WTC11 (cell line): Measurements from ENCODE around the gene RAPSN. TPM values are rescaled to one million over a fixed set of nuclear protein-coding genes. Genes with fewer than 3 reads are reported as not detected.

Experiments
- ATAC-seq: fragments of 200-7000 bp; cut with Tn5 transposase; 2 replicates; pipeline ENCODE4 v1.10.0; 2021; ENCODE audit warnings: mild to moderate bottlenecking, moderate library complexity
- CTCF ChIA-PET: fragments of 300-600 bp; sonication (Branson Sonifier 250); formaldehyde crosslinking; loops from one replicate; lab custom pipeline; 2021; ENCODE audit warnings: antibody characterized with exemption; lab: Charles Lee
- POLR2A ChIA-PET: fragments of 350-600 bp; sonication (Branson Sonifier 250); formaldehyde crosslinking; loops from one replicate; lab custom pipeline; 2021; ENCODE audit warnings: antibody characterized with exemption; lab: Charles Lee
- DNase-seq: peaks from one replicate; pipeline ENCODE4 v3.0.0; 2021; ENCODE audit warnings: low spot score
- H3K27ac Mint-ChIP-seq: 2 replicates; pipeline ENCODE4 v1.8.0; 2021; ENCODE audit warnings: mixed read lengths
- H3K27me3 Mint-ChIP-seq: 2 replicates; pipeline ENCODE4 v1.8.0; 2021; ENCODE audit warnings: low read depth, mild to moderate bottlenecking, moderate library complexity, mixed read lengths
- H3K36me3 Mint-ChIP-seq: 2 replicates; pipeline ENCODE4 v1.8.0; 2021; ENCODE audit warnings: mixed read lengths
- H3K4me1 Mint-ChIP-seq: 2 replicates; pipeline ENCODE4 v1.8.0; 2022; ENCODE audit warnings: mixed read lengths
- H3K4me3 Mint-ChIP-seq: 2 replicates; pipeline ENCODE4 v1.8.0; 2021; ENCODE audit warnings: mild to moderate bottlenecking, moderate library complexity, mixed read lengths
- H3K9me3 Mint-ChIP-seq: 2 replicates; pipeline ENCODE4 v1.8.0; 2021; ENCODE audit warnings: mixed read lengths
- ARID4B ChIP-seq: sonication (generic); formaldehyde crosslinking; IDR thresholded peaks from 2 replicates; pipeline ENCODE4 v1.8.0; 2023; ENCODE audit warnings: missing genetic modification reagents, mild to moderate bottlenecking, borderline replicate concordance
- ATF1 ChIP-seq: sonication (generic); formaldehyde crosslinking; IDR thresholded peaks from 2 replicates; pipeline ENCODE4 v1.8.1; 2023; ENCODE audit warnings: mild to moderate bottlenecking, moderate library complexity, missing genetic modification reagents
- CBFB ChIP-seq: sonication (generic); formaldehyde crosslinking; IDR thresholded peaks from 2 replicates; pipeline ENCODE4 v1.8.1; 2022; ENCODE audit warnings: mild to moderate bottlenecking, low read depth, missing genetic modification reagents
- FOXP1 ChIP-seq: sonication (generic); formaldehyde crosslinking; IDR thresholded peaks from 2 replicates; pipeline ENCODE4 v1.8.0; 2022; ENCODE audit warnings: missing genetic modification reagents, mild to moderate bottlenecking, moderate library complexity, borderline replicate concordance
- JUN ChIP-seq: sonication (generic); formaldehyde crosslinking; IDR thresholded peaks from 2 replicates; pipeline ENCODE4 v1.8.0; 2023; ENCODE audit warnings: mild to moderate bottlenecking, missing genetic modification reagents
- SMAD3 ChIP-seq: sonication (generic); formaldehyde crosslinking; IDR thresholded peaks from 2 replicates; pipeline ENCODE4 v1.8.0; 2022; ENCODE audit warnings: missing genetic modification reagents, mild to moderate bottlenecking, borderline replicate concordance
- SP1 ChIP-seq: sonication (generic); formaldehyde crosslinking; conservative IDR thresholded peaks from 2 replicates; pipeline ENCODE4 v1.8.1; 2022; ENCODE audit warnings: missing genetic modification reagents
- TP53 ChIP-seq: sonication (generic); formaldehyde crosslinking; IDR thresholded peaks from 2 replicates; pipeline ENCODE4 v1.8.1; 2023; ENCODE audit warnings: mild to moderate bottlenecking, missing genetic modification reagents
- ZNF281 ChIP-seq: sonication (generic); formaldehyde crosslinking; IDR thresholded peaks from 2 replicates; pipeline ENCODE4 v1.8.0; 2023; ENCODE audit warnings: mild to moderate bottlenecking, missing genetic modification reagents
- ZNF512 ChIP-seq: sonication (generic); formaldehyde crosslinking; IDR thresholded peaks from 2 replicates; pipeline ENCODE4 v1.8.1; 2022; ENCODE audit warnings: missing genetic modification reagents, borderline replicate concordance
- ZSCAN18 ChIP-seq: fragments of 250-450 bp; sonication (Bioruptor Pico); IDR thresholded peaks from 2 replicates; pipeline ENCODE4 v2.1.2; 2022; ENCODE audit warnings: mild to moderate bottlenecking, moderate library complexity
- total RNA-seq: library from RNA; stranded (reverse); gene quantifications from 3 replicates; pipeline ENCODE4 v1.2.3, GENCODE V29; 2021
- TF ChIP-seq, protein P1 (sequence below): fragments of 250-450 bp; sonication (Bioruptor Pico); IDR thresholded peaks from 2 replicates; pipeline ENCODE4 v1.8.0; 2021; ENCODE audit warnings: mild to moderate bottlenecking
- TF ChIP-seq, protein P2 (sequence below): sonication (generic); formaldehyde crosslinking; IDR thresholded peaks from 2 replicates; pipeline ENCODE4 v1.8.1; 2023; ENCODE audit warnings: mild to moderate bottlenecking, moderate library complexity, missing genetic modification reagents

Gene RAPSN
- total RNA-seq, 1 experiment from 2014 or later: 0.66 TPM

GRCh38 chr11:47418454-47419259 lies 30.3 kb downstream of the RAPSN start:
- Mint-ChIP-seq H3K27ac (no peak overlapping the region), H3K27me3 (no peaks in the 10 kb centered on the region), H3K4me1 (no peaks in the 10 kb centered on the region), H3K9me3 (no peaks in the 10 kb centered on the region), H3K4me3 (no peak overlapping the region), H3K36me3 (peaks cover 48% of the 10 kb centered on the region)
- no peak for DNase-seq
- ATAC-seq: no peak
- POLR2A ChIA-PET: no interaction called here
- CTCF ChIA-PET: interaction anchor here (0.8 kb wide), 1 partner anchor 36 kb away, joined by 4 read pairs; no protein-coding TSS in a partner anchor
- TF ChIP-seq CBFB (CRISPR knock-in tag): no peak

DNA sequence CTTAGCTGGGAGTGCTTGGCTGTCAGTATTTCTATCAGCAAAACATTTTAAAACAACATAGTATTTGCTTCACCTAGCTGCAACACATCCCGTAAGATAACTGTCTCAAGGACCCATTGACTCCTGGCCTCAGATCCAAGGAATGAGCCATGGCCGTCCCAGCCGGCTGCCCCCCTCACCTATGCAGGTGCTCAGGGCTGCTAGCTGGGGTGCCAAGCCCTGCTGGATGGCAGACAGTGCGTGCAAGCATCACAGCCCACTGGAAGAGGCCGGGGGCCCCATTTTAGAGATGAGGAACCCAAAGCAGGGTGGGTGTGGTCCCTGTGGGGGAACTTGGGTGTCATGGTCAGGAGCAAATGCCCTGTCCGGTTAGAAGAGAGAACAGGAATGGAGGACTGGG lies 31.2 kb downstream of the RAPSN start:
- no peaks in the 10 kb centered on the region for H3K27me3 Mint-ChIP-seq
- peaks cover 46% of the 10 kb centered on the region for H3K36me3 Mint-ChIP-seq
- H3K4me3 Mint-ChIP-seq: no peak overlapping the region
- H3K9me3 Mint-ChIP-seq: no peaks in the 10 kb centered on the region
- no peaks in the 10 kb centered on the region for H3K4me1 Mint-ChIP-seq
- no peak overlapping the region for H3K27ac Mint-ChIP-seq
- TF ChIP-seq FOXP1 (CRISPR knock-in tag): 0 out of 2 replicates have a peak, but pooled peaks have one; percentile 30
- no peak for TF ChIP-seq TP53 (CRISPR knock-in tag)
- TF ChIP-seq SP1 (CRISPR knock-in tag): no peak
- no peak for TF ChIP-seq SMAD3 (CRISPR knock-in tag)
- TF ChIP-seq ATF1 (CRISPR knock-in tag): no peak
- TF ChIP-seq JUN (CRISPR knock-in tag): no peak
- TF ChIP-seq, protein P1, sequence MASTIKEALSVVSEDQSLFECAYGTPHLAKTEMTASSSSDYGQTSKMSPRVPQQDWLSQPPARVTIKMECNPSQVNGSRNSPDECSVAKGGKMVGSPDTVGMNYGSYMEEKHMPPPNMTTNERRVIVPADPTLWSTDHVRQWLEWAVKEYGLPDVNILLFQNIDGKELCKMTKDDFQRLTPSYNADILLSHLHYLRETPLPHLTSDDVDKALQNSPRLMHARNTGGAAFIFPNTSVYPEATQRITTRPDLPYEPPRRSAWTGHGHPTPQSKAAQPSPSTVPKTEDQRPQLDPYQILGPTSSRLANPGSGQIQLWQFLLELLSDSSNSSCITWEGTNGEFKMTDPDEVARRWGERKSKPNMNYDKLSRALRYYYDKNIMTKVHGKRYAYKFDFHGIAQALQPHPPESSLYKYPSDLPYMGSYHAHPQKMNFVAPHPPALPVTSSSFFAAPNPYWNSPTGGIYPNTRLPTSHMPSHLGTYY (CRISPR knock-in tag): no peak
- DNase-seq: no peak
- no peak for ATAC-seq
- CTCF ChIA-PET: interaction anchor here (0.8 kb wide), 1 partner anchor 10 kb away, joined by 4 read pairs; no protein-coding TSS in a partner anchor
- POLR2A ChIA-PET: interaction anchor here (1.0 to 1.5 kb wide), 2 partner anchors 18 to 36 kb away, joined by 3 read pairs; no protein-coding TSS in a partner anchor

GRCh38 chr11:47415949-47416472 lies 32.9 kb downstream of the RAPSN start:
- ChIA-PET POLR2A (interaction anchor here (0.5 to 1.5 kb wide), 2 partner anchors 37 to 288 kb away, joined by 3 read pairs; no protein-coding TSS in a partner anchor), CTCF (interaction anchor here (0.9 to 1.3 kb wide), 4 partner anchors 9 to 42 kb away, joined by 4 to 6 read pairs (median 4); no protein-coding TSS in a partner anchor)
- no peaks in the 10 kb centered on the region for H3K4me1 Mint-ChIP-seq
- peak; percentile 26 for ATAC-seq
- H3K4me3 Mint-ChIP-seq: no peak overlapping the region
- no peaks in the 10 kb centered on the region for H3K27me3 Mint-ChIP-seq
- DNase-seq: no peak
- no peak overlapping the region for H3K27ac Mint-ChIP-seq
- H3K36me3 Mint-ChIP-seq: peaks cover 38% of the 10 kb centered on the region
- H3K9me3 Mint-ChIP-seq: no peaks in the 10 kb centered on the region
- TF ChIP-seq ATF1 (CRISPR knock-in tag): no peak
- TF ChIP-seq ZSCAN18 (CRISPR knock-in tag): no peak
- TF ChIP-seq ZNF512 (CRISPR knock-in tag): no peak
- TF ChIP-seq FOXP1 (CRISPR knock-in tag): no peak
- TF ChIP-seq ZNF281 (CRISPR knock-in tag): no peak
- TF ChIP-seq ARID4B (CRISPR knock-in tag): no peak
- TF ChIP-seq, protein P2, sequence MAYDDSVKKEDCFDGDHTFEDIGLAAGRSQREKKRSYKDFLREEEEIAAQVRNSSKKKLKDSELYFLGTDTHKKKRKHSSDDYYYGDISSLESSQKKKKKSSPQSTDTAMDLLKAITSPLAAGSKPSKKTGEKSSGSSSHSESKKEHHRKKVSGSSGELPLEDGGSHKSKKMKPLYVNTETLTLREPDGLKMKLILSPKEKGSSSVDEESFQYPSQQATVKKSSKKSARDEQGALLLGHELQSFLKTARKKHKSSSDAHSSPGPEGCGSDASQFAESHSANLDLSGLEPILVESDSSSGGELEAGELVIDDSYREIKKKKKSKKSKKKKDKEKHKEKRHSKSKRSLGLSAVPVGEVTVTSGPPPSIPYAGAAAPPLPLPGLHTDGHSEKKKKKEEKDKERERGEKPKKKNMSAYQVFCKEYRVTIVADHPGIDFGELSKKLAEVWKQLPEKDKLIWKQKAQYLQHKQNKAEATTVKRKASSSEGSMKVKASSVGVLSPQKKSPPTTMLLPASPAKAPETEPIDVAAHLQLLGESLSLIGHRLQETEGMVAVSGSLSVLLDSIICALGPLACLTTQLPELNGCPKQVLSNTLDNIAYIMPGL (CRISPR knock-in tag): no peak
